ENCODE results near the gene ZNF184.

ZNF184 gene

DNA sequence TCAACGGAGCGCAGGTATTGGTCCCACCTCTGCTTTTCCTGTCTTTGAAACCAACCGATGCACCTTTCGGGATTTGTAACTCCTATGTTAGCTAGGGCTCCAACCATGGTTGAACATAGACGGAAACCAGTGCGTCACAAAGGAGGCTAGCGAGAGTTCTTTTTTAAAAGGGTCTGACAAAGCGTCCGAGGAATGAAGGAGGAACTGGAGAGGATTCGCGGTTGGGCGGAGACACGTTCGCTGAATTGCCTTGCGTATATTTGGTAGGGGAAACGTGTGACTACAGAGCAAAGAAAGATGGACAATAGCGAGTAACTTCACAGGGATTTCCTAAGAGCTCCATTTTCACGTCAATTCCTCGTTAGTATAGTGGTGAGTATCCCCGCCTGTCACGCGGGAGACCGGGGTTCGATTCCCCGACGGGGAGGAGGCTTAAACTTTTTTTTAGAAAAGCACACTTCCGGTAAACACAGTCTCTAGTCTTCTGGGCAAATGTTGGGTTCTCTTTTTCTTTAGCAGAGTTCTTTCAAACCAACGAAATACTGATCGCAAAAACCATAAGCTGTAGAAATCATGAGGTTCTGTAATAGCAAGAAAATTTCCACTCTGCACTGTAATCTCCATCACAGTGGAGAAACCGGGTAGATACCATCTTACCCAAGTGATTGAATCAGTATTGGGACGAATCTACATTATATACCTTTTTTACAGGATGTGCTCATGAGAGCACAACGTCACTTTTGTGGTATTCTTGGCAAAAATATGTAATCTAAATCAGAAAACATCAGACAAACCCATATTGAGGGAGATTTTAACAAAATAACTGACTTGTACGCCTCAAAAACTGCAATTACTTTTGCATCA is 6.6 kb upstream of the ZNF184 start:
- DNase-seq (ENCODE audit: low spot score) = peak; percentile 86

DNA sequence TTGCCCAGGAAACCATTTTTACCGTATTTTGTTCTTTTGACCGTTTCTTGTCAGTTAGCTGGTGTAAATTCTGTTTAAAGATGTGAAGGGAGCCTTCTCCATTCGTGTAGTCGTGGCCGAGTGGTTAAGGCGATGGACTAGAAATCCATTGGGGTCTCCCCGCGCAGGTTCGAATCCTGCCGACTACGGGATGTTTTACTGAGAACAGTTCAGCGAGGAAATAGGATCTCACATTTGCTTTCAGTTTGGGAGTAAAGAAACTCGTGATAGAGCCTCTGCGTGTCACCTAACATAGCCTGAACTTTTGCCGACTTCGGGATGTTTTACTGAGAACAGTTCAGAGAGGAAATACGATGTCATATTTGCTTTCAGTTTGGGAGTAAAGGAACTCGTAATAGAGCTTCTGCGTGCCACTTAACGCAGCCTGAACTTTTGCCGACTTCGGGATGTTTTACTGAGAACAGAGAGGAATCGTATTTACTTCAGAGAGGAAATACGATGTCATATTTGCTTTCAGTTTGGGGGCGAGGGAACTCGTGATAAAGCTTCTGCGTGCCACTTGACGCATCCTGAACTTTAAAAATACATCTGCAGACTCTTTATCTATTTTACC is 5.9 kb upstream of the ZNF184 start:
- peak; percentile 93 for DNase-seq (ENCODE audit: low spot score)

DNA sequence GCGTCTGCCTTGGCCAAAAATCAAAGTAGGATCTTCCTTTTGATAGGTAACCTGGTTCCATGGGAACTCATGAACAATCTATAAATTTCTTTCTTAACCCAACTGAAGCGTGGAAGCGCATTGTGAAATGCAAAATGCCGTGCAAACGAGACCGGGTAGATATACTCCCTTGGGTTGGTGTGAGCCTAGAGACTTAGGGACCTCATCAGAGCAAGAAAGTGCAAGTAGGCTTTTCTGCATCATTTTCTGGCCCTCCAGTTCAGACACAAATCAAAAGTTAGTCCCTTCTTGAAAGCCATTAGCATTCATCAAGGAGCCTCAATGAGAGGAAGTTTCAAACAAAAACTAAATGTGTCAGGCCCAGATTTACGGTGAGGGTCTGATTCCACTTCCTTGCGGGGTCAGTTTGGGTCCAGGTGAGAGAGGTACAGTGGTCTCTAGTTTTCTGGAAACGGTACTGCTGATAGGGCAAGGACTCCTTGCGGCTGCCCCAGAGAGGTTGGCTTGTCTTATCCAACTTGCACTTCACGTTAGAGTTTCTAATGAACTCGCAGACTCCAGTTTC is 5.3 kb upstream of the ZNF184 start:
- no peak for DNase-seq (ENCODE audit: low spot score)

DNA sequence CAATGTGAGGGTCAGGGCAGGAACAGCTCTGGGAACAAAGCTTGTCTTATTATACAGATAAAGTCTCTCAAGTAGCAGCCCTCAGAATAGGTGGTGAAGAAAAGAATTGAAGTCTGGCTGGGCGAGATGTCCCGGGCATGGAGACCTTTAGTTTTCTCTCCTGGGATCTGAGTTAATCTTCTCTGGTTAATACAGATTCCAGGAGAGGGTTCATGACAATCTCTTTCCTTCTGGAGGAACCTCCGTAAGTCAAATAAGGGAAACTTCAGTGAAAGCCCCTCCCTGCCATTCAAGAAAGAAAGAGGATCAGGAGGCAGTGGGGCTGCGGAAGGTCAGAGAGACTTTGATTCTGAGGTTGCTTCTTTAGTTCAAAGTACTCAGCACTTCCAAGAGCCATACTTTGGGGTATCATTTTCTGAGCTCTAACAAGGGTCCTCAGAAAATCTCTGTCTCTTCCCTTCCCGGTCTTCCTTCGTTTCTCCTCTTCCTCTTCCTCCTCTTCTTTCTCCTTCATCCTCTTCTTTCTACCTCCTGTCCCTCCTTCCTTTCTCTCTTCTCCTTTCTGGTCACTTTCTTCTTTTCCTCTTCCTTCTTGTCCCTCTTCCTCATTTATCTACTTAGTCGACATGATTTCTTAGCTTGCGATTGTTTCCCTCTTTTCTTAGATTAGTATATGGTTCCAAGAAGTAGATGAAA is 4.6 kb upstream of the ZNF184 start:
- no peak for DNase-seq (ENCODE audit: low spot score)

- DNase-seq (ENCODE audit: low spot score) = no peak
Measured at GRCh38 chr6:27476090-27476489, 3.2 kb upstream of the ZNF184 start.

DNA sequence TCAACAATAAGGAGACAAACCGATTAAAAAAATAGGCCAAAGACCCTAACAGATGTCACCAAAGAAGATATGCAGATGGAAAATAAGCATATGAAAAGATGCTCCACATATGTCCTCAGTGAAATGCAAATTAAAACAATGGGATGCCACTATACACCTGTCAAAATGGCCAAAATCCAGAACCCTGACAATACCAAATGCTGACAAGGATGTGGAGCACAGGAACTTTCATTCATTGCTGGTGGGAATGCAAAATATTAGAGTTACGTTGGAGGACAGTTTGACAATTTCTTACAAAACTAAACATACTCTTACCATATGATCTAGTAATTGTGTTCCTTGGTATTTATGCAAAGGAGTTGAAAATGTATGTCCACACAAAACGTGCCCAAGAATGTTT is 1.8 kb upstream of the ZNF184 start:
- DNase-seq (ENCODE audit: low spot score) = no peak

DNA sequence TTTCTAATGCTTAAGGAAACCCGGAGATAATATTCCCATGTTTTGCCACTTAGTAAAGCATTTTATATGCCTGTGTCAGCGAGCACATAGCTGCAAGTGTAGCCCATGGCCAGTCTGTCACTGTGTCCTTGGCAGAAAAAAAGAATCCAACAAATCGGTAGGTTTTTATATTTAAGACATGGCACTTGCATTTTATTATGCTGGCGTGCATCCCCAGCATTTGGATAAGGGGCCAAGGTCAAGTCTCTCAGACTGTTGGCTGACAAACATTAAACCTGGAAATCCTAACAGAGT is 1.2 kb upstream of the ZNF184 start:
- no peak for DNase-seq (ENCODE audit: low spot score)

GRCh38 chr6:27472182-27472616 is 706 bp downstream of the ZNF184 start:
- peak; percentile 34 for DNase-seq (ENCODE audit: low spot score)

DNA sequence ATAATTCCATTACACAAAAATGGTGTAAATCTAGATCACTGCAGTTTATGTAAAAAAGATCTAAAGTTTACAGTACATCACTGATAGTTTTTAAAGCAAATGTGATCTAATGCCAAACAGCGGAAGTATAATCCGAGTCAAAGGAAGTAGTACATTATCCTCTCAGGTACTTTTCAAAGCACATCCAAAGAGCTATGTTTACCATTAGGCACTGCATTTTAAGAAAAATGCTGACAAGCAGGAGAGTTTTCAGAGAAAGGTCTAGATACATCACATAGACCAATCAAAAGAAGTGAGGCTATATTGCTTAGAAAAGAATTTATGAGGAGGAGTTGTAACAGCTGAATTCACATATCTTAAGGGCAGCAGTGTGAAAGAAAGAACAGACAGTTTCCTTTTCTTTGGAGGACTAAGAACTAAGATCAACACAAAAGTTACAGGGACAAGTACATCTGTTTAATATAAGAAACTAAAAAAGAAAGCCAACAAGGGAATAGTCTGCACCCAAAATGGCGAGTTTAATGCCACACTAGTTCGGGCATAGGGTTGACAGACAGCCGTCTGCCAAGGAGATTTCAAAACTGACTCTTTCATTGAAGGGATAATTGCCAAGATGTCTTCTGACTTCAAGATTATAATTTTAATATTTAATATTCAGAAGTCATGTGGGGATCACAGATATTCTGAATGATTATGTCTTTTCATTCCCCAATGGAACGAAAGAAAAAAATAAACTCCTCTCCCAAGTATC is 1.4 kb downstream of the ZNF184 start:
- DNase-seq (ENCODE audit: low spot score) = peak; percentile 2

GRCh38 chr6:27470023-27470422 is 2.9 kb downstream of the ZNF184 start:
- DNase-seq (ENCODE audit: low spot score) = no peak

- no peak for DNase-seq (ENCODE audit: low spot score)
Measured at GRCh38 chr6:27468334-27468733, 4.6 kb downstream of the ZNF184 start.

DNA sequence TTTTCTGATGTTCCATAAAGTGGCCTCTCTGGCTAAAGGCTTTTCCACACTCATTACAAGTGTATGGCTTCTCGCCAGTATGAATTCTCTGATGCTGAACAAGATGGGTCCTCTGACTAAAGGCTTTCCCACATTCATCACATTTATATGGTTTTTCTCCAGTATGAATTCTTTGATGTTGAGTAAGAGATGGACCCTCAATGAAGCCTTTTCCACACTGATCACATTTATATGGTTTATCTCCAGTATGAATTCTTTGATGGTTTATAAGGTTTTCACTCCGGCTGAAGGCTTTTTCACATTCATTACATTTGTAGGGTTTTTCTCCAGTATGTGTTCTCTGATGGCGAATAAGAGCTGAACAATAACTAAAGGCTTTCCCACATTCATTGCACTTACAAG is 20.4 kb downstream of the ZNF184 start:
- no peak for DNase-seq (ENCODE audit: low spot score)

- DNase-seq (ENCODE audit: low spot score) = no peak
Measured at GRCh38 chr6:27451660-27452390, 21.1 kb downstream of the ZNF184 start.

DNA sequence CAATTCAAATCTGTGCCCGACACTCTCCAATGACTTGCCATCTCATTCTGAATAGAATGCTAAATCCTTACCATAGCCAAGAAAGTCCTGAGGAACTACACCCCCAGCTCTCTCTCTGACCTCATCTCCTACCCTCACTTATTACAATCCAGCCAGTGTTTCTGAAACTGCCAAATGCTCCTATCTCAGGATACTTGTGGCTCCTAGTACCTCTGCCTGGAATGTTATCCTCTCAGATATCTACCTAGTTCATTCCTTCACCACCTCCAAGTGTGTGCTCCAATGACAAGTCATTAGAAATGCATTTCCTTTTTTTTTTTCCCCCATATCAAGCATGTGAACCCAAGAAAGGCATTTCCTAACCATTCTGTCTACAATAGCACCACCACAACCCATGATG is 24.4 kb downstream of the ZNF184 start:
- DNase-seq (ENCODE audit: low spot score) = no peak

DNA sequence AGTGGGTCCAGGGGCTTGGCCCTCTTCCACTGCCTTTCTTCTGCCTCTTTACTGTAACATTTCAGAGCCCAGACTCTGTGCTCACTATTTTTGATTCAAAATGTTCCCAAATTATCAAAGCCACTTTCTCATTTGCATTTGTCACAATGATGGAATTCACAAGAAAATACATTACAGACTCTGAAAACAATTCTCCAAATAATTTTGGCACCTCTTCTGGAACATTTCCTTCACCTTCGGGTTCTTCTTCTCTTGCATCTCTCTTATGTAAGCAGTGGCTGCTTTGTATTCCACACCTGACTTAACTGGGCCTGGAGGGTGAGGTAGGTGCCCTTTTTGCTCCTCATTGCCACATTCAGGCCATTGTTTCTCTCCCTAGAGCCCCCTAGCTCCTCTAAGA is 30.0 kb downstream of the ZNF184 start:
- DNase-seq (ENCODE audit: low spot score) = no peak

DNA sequence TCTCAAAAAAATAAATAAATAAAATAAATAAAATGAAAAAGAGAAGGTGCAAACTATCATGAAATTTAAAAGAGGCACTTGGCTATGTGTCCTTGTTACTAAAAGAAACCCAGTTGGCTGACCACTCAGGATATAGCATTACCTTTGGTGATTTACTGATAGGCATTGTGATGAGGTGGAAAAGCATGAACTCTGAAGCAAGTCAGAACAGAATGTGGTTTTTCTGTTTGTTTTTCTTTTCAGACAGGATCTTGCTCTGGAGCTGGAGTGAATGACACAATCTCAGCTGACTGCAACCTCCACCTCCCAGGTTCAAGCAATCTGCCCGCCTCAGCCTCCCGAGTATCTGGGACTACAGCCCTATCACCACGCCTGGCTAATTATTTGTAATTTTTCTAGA is 31.9 kb downstream of the ZNF184 start:
- no peak for DNase-seq (ENCODE audit: low spot score)

DNA sequence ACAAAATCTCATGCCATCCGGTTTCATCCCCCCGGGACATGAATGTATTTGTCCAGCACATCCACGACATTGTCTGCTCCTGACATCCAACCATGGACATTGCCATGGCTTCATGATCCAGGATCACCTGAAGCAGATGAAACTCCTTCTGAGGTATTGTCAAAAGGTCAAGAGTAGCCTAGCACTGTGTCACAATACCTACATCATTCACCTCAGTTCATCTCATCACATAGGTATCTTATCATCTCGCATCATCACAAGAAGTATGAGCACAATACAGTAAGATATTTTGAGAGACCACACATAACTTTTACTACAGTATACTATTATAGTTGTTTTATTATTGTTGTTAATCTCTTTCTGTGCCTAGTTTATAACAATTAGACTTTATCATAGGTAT is 33.5 kb downstream of the ZNF184 start:
- DNase-seq (ENCODE audit: low spot score) = no peak

- DNase-seq (ENCODE audit: low spot score) = no peak
Measured at GRCh38 chr6:27433714-27434113, 39.2 kb downstream of the ZNF184 start.

DNA sequence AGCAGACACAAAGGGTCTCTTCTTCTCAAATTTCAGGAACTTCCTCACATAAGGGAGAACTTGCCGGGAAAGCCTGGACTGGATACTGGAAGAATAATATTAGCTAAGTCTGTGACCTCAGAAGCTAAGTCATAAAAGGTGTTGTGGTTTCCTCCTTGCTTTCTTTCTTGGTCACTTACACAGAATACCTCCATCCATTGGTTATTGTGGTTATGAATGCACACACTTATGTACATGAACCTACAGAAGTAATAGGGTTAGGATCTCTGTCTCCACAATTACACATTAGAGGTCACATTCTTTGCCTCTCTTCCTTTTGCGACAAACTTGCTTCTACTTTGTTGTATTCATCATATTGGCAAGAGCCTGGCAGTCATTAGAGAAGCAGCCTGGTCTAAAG is 43.9 kb downstream of the ZNF184 start:
- DNase-seq (ENCODE audit: low spot score) = no peak

DNA sequence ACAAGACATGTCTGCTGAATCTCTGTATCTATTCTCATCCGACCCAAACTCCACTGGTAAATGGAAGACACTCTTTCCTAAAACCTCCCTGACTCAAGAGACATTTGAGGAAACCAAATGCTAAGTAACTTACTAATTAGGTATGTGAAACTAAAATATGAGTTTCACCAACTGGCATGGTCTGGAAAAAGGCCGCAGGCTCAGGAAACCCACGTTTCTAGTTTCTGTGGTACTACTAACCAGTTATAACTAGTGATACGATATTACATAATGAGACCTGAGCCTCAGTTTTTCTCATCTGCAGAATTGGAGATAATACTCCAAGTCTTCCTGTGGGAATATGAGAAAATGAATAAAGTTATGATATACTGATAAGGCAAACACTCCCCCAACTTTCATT is 44.4 kb downstream of the ZNF184 start:
- DNase-seq (ENCODE audit: low spot score) = no peak

DNA sequence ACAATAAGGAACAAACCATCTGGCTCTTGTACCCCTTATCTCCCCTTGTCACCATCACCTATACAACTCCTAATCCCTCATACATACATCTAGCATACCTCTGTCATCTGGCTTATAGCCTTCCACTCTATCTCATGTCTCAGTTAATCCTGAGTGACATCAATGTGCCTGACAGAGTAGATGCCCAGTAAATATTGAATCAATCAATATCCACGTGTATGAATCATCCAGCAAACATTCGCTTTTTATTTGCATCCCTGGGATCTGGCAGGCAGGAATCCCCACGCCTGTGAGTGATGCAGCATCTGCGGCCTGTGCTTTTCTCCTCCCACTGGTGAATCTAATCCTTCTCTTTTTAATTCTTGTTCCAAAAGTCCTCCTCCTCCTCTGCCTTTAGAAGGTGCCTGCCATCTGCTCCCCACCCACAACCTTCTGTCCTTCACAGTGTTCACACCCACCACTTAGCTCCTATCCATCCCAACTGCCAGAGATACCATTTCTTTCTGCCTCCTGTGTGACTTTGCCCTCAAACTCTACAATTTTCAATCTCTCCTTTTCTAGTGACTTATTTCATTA is 46.8 kb downstream of the ZNF184 start:
- no peak for DNase-seq (ENCODE audit: low spot score)

All from COLO829 (cell line).